GM19239 (cell line): ENCODE results near the gene SESN2.

Source experiments
- DNase-seq: peaks from one replicate; pipeline ENCODE4 v3.0.0; 2011; ENCODE audit warnings: low spot score; ENCODE audit not compliant: insufficient read length
- FAIRE-seq: peaks from 2 replicates; lab custom pipeline; 2011; peaks lifted over from hg19 to GRCh38; lab: Jason Lieb, UNC

The SESN2 gene, protein sequence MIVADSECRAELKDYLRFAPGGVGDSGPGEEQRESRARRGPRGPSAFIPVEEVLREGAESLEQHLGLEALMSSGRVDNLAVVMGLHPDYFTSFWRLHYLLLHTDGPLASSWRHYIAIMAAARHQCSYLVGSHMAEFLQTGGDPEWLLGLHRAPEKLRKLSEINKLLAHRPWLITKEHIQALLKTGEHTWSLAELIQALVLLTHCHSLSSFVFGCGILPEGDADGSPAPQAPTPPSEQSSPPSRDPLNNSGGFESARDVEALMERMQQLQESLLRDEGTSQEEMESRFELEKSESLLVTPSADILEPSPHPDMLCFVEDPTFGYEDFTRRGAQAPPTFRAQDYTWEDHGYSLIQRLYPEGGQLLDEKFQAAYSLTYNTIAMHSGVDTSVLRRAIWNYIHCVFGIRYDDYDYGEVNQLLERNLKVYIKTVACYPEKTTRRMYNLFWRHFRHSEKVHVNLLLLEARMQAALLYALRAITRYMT

DNA sequence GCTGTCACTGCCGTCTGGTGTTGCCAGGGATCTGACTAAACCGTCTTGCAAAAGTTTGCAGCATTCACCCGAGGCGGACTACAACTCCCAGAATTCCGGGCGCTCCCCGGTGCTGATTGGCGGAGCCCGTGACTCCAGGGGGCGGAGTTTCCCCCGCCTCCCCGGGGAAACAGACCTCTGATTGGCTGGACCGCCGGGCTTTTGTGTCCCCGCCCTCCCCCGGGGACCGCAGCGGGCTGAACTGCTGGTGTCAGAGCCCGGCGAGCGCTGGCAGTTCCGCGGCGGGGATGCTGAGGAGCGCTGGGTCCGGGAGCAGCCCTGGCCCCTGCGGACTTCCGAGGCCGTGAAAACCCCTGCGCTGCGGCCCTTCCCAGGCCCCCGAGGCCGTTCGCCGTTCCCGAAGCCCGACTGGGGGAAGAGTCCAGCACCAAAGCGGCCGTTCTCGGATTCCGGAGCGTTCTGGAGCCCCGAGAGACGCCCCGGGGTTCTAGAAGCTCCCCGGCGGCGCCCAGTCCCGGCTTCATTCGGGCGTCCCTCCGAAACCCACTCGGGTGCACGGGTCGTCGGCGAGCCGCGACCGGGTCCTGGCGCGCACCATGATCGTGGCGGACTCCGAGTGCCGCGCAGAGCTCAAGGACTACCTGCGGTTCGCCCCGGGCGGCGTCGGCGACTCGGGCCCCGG is at the start of gene SESN2:
Gene SESN2 (plus strand): TSS at position 267 of the 682 bp plus-strand sequence. CDS start 330 bp downstream, at position 597.
- peak; percentile 96 for DNase-seq
- FAIRE-seq: peak; percentile 92

DNA sequence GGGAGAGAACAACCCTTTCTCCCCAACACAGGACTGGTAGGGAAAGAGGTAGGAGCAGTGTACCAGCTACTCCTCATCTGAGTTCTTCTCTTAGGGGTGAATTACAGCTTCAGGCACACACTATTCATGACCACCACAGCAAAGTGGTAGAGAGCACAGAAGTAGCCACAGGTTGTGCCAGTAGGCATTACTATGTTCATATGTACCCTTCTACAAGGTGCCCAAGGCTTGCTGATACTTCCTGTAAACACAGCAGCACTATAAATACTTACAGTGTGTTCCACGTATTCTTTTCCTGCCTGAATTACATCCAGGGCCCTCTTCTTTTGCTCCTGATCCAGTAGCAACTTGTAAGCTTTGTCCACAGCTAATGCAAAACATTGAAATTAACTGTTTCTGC is 49.6 kb upstream of the SESN2 start:
- FAIRE-seq: no peak
- no peak for DNase-seq

DNA sequence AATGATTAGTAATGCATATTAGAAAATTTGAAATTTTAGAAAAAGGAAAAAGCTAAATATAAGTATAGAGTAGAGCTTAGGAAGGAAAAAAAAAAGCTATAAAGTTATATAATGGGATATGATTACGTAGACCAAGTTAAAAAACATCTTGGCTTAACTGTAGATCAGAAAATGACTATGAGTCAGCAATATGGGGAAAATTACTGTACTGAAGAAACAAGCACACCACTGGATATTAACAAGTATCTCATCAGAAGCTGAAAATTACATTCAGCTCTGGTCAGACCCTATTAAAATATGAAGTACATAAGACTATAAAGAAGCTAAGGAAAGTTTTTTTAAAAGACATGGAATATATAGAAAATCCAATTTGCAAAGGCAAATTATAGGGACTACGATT is 46.0 kb upstream of the SESN2 start:
- no peak for DNase-seq
- no peak for FAIRE-seq

DNA sequence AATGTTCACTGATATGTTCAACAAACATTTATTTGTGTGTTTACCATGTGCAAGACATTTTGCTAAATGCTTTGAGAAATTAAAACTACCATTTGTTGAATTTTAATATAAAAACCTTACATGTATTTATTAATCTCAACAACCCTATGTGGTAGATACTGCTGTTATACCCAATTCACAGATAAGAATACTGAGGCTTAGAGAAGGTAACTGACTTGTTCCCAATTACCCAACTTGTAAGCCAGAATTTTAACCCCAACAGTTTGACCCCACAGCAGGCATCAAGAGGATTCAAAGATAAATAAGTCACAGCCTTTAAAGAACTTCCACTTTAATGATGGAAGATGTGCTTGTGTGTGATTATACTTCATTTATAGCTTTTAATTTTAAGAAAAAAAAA is 30.2 kb upstream of the SESN2 start:
- DNase-seq (no peak), FAIRE-seq (no peak)

DNA sequence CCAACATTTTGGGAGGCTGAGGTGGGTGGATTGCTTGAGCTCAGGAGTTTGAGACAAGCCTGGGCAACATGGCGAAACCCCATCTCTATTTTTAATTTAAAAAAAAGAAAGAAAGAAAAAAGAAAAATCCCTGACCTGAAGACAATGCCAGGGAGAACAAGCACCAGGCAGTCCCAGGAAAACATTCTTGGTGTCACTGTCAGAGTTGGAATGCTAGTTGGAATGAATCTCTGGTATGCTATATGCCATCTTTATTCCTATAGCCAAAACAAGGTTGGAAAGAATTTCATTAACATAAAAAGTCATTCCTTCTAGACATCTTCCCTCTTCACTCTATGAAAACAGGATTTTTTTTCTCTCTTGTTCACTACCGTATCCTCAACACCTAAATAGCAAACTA is 29.3 kb upstream of the SESN2 start:
- DNase-seq (no peak), FAIRE-seq (no peak)

DNA sequence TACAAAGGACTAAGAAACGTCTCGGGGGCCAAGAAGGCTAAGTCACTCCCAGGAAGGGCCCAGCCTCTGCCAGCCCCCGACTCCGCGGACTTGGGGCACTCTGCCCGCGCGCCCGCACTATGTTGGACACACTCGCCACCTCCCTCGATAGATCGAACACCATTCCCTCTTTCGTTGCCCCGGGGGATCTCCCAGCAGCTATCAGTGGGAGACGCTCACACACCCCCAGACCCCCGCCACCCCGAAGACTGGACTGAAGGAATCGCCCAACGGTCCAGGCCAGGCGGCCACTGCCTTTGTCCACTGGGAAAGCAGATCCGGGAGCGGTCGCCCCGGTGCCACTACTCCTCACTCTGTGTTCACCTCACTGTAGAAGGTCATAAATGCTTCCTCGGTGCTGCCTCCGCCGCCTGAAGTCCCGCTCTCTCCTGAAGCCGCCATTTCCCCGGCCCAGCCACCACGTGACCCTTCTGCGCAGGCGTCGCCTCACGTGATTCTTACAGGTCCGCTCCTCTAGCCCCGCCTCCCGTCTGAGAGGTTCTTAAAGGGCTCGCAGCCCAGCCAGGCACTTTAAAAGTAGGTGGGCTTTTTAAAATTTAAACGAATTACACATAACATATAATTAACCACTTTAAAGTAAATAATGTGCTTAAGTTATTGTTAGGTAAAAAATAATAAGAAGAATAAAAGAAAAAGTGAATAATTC is 26.6 kb upstream of the SESN2 start, which contains the start of gene DNAJC8:
Gene DNAJC8 (minus strand): TSS at position 472 of the 706 bp plus-strand sequence. CDS start 31 bp downstream, at position 441.
- DNase-seq: peak; percentile 87
- peak; percentile 82 for FAIRE-seq

DNA sequence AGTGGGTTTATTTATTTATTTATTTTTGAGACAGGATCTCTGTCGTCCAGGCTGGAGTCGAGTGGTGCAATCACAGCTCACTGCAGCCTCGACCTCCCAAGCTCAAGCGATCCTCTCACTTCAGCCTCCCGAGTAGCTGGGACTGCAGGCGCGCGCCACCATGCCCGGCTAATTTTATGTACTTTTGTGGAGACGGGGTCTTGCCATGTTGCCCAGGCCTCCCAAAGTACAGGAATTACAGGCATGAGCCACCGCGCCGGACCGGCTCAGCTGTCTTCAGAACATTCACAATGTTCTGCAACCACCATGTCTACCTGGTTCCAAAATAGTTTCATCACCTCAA is 26.1 kb upstream of the SESN2 start:
- DNase-seq (no peak), FAIRE-seq (no peak)

DNA sequence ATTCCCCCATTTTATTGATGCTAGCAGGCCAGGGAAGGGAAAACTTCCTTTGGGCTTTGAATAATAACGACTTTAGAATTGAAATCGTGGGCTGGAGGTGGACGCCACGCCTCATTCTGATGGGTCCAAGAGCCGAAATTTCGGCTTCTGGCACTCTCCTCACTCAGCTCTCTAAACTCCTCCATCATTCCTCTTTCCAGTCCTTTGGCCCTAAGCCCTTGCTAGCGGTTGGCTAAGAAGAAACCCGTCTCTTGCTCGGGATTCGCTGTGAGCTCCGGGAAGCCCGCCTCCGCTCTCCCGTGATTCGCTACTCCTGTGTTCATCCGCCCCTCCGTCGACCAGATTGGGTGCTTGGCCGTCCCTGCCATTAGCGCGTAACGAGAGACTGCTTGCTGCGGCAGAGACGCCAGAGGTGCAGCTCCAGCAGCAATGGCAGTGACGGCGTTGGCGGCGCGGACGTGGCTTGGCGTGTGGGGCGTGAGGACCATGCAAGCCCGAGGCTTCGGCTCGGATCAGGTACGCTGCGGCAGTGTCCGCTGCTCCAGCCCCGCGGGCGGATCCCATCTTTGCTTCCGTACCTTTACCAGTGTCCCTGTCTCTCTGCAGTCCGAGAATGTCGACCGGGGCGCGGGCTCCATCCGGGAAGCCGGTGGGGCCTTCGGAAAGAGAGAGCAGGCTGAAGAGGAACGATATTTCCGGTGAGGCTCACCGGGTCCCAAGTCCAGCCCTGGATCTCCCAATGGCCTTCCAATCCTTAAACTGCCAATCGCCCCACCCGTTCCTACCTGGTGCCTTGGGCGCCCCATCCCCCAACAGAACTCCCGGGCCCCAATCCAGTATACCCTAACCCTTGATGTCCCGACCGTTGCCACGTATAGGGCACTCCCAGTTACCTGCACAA is 23.3 kb upstream of the SESN2 start, which contains the start of gene ATP5IF1:
Gene ATP5IF1 (plus strand): TSS at position 370 of the 901 bp plus-strand sequence. CDS start 60 bp downstream, at position 430.
- FAIRE-seq (peak; percentile 92), DNase-seq (peak; percentile 90)

DNA sequence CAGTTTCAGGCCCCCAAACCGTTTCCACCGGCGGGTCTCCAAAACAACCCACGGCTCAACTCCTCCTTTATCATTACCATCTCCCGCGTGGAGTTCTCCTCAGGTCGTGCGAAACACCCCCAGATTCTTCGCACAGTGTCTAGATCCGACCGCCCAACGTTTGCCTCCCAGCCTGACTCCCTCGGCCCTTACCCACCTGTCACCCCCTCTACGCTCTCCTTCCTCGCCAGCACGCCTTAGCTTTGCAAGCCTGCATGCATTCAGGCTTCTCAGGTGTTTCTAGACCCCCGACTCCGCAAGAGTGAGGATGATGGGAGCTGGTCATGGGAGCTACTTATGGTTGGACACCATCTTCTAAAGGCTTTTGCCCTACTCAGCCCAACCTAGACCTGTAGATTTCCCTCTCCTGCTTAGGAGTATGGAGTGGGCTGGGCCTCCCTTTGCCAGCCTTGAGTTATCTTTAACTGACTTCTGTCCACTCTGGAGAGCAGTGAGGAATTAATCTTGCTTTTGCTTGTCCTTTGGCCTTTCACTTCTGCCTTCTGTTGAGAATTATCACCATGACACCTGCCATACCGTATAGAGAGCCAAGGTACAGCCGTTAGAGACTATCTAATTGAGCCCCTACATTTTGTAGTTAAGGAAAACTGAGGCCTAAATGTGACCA is 22.5 kb upstream of the SESN2 start:
- FAIRE-seq: no peak
- no peak for DNase-seq

DNA sequence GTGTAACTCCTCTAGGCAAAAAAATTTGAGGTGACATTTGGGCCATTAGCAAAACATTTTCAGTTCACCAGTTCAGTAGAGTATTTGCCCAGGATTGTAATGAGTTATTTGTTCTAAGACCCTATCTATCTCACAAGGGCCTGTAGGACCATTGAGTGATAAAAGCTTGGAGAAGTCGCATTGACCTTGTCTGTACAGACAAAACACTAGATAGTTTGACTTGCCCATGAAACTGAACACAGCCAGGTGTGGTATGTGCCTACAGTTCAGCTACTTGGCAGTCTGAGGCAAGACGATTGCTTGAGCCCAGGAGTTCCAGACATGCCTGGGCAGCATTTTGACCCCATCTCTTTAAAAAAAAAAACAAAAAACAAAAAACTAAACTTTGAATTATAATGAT is 20.3 kb upstream of the SESN2 start:
- DNase-seq (no peak), FAIRE-seq (no peak)

DNA sequence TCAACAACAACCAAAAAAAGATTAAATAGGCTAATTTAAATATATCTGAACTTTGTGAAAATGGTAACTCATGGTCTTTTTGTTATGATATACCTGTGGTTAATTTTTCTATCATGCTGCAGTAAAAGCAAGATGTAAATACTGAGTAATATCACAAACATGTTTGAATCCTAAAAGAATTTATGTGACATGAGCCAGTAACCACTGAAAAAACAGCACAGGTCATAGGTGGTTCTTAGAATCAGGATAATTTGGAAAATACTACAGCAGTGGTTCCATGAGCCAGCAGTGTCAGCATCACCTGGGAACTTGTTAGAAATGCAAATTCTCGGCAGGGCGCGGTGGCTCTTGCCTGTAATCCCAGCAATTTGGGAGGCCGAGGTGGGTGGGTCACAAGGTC is 19.3 kb upstream of the SESN2 start:
- DNase-seq (no peak), FAIRE-seq (no peak)

DNA sequence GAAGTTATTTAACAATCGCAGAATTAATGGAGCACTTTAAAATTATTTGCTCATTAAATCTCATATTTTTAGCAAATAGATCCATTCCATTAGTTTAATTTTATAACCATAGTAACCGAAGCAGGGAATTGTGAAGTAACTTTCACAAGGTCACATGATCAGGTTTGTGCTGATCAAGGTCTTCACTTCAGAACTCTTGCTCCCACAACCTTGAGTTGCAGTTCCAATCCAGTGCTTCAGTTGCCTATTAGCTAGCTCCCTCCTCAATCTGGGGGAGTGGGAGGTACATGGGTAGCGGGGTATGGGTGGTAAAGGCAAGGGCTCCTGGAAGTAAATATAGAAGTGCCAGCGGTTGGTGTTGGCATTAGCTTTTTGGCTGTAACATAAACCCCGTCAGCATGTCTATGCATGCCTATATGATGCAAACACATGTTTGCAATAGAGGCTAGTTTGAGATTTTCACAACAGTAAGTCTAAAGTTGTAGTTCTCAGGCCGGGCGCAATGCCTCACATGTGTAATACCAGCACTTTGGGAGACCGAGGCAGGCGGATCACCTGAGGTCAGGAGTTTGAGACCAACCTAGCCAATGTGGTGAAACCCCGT is 17.6 kb upstream of the SESN2 start:
- FAIRE-seq (no peak), DNase-seq (no peak)

DNA sequence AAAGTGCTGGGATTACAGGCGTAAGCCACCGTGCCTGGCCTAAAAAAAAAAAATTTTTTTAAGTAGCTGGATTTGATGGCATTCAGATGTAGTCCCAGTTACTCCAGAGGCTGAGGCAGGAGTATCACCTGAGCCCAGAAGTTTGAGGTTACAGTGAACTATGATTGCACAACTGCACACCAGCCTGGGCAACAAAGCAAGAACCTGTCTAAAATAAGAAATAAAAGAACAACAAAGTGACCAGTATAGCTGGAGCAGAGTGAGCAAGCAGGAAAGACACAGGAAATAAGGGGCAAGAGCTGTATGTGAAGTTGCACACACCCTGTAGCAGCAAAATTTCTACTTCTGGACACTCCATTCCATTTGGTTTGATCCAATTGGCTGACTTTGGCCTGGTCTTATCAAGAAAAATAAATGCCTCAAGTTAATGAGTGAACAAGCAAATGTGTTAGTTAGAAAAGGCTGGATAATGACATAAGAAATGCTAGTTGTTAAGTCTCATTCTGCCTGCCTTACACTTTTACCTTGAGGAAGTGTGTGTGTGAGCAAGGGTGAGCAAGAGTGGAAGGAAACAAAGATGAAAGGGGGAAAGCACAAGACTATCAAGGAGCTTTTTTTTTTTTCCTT is 15.5 kb upstream of the SESN2 start:
- no peak for DNase-seq

DNA sequence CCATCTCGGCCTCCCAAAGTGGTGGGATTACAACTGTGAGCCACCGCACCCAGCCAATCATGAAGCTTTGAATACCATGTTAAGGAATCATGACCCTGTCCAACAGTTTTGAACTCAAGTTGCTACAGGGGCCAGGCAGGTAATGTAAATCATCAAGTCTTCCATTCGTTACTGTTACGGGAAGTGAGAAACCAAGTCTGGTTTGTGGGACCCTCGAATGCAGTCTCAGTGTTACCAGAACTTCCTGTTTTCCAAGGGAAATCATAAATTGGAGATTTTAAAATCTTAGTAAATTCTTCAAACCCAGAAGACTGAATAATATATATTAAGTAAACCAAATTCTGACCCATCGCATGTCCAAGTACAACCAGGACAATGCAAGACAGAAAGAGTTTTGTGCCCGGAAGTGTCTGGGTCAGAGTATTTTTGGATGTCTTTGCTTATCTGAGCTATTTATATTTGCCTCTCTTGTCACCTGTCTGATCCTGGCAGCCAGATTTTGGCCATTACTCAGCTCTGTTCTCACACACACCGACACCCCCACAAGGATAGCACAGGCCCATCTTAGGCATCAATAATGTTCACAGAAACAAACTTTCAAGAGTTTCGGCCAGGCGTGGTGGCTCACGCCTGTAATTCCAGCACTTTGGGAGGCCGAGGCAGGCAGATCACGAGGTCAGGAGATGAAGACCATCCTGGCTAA is 14.6 kb upstream of the SESN2 start:
- FAIRE-seq: peak; percentile 91
- DNase-seq: no peak

More for the DNA sequence above, 15.5 kb upstream of the SESN2 start:
- peak; percentile 28 for FAIRE-seq

DNA sequence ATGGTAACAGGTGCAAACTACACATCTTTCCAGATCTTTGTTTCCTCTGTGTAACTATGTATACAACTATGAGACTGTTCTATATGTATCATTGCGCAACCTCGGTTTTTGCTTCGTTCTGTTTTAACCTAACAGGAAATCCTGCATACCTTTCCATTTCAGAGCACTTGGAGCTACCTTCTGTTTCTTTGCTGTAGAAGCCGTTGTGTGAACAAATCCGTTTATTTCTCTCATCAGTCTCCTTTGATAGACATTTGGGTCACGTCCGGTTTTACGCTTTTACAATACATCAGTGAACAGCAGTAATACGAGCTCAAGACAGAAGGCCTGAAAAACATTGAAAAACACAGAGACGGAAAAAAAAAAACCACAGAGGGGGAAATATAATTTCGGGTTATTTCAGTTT is 12.9 kb upstream of the SESN2 start:
- DNase-seq: no peak
- peak; percentile 79 for FAIRE-seq

DNA sequence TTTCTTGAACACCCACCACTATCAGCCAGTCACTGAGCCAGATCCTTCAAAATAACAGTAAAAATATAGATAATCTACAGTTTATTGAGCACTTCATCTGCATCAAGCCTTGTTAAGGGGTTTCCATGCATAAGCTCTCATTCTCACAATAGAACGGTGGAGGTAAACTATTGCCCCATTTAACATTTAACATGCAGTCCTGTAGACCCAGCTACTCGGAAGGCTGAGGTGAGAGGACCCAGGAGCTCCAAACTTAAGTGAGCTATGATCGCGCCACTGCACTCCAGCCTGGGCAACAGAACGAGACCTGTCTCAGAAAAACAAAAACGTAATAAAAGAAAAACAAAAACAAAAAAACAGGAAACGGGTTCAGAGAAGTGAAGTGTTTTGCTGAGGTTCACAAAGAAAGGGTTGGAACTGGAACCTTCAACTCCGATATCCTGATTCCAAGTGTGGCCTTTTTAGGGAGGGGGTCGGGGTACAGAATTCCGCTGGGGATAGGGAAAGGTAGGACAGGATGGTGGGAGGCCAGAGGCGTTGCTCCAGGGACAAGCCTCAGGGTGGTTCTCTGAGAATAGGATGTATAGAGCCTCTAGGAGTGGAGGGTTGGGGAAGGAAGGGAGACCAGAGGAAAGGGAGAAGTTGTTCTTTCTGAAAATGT is 11.6 kb upstream of the SESN2 start:
- no peak for FAIRE-seq
- DNase-seq: no peak
